ENCODE data around the gene CATSPERZ. TPM values are rescaled to one million over a fixed set of nuclear protein-coding genes. Genes with fewer than 3 reads are reported as not detected.

CATSPERZ gene
- total and polyA plus RNA-seq, 9 of the 15 experiments (the other 6 are each of a cell fraction or from before 2014, with no cell fraction given) = 0.86 to 8.5 (median 3.5) TPM

DNA sequence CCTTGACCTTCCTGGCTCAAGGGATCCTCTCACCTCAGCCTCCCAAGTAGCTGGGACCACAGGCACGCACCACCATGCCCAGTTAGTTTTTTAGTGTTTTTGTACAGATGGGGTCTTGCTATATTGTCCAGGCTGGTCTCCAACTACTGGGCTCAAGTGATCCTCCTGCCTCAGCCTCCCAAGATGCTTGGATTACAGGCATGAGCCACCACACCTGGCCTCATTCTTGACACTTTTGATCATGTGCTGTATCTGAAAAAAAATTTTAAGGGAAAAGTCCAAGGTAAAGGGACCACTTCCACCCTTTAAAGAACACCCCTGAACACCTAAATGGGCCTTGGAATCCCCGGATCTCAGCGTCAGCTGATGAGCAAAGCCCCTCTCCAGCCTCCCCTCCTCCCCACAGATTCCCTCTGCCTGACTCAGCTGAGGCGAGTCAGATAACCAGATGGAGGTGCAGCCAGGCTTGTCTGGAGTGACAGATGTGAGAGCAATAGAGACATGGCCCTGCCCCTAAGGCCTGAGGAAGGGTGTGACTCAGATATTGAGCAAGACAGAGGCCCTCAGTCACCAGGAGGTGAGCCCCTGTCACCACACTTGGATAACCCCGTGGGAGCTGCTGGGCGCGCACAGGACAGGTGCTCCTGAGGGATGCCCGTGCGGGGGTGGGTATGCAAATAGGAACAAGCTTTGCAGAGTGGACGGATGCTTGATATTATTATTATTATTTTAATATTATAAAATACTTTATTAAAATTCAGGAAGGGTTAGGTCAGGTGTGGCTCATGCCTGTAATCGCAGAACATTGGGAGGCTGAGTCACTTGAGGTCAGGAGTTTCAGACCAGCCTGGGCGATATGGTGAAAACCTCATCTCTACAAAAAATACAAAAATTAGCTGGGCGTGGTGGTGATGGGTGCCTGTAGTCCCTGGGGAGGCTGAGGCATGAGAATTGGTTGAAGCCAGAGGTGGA, 34.9 kb downstream of the CATSPERZ start (continued):
- TF ChIP-seq ZBTB34 (CRISPR knock-in tag; IDR thresholded peaks at IDR 0.05) = no peak
- TF ChIP-seq SAFB2 (IDR thresholded peaks at IDR 0.05; ENCODE audit: borderline replicate concordance, low read depth, low read length, severe bottlenecking) = no peak
- peak; percentile 66 to 79 for TF ChIP-seq FOXK2 (conservative IDR thresholded peaks at IDR 0.05 in 1 of 2, IDR thresholded peaks at IDR 0.05 in 1 of 2; ENCODE audit: low read depth in 2 of 2)
- no peak for TF ChIP-seq RFX5 (IDR thresholded peaks at IDR 0.05; ENCODE audit: low read depth, low read length)
- no peak for TF ChIP-seq POU5F1 (IDR thresholded peaks at IDR 0.05; ENCODE audit: borderline replicate concordance, low read depth, low read length, partially characterized antibody)
- no peak for TF ChIP-seq POLR2A (conservative IDR thresholded peaks at IDR 0.05)
- no peak for TF ChIP-seq THAP12 (CRISPR knock-in tag; IDR thresholded peaks at IDR 0.05)
- no peak for TF ChIP-seq ZNF41 (CRISPR knock-in tag; conservative IDR thresholded peaks at IDR 0.05)
- no peak for TF ChIP-seq TSHZ1 (CRISPR knock-in tag; IDR thresholded peaks at IDR 0.05)
- TF ChIP-seq, protein P1, sequence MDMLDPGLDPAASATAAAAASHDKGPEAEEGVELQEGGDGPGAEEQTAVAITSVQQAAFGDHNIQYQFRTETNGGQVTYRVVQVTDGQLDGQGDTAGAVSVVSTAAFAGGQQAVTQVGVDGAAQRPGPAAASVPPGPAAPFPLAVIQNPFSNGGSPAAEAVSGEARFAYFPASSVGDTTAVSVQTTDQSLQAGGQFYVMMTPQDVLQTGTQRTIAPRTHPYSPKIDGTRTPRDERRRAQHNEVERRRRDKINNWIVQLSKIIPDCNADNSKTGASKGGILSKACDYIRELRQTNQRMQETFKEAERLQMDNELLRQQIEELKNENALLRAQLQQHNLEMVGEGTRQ (CRISPR knock-in tag; IDR thresholded peaks at IDR 0.05) = peak; percentile 12; the same call in 1 of the 2 replicates
- TF ChIP-seq ZNF184 (CRISPR knock-in tag; IDR thresholded peaks at IDR 0.05) = no peak
- TF ChIP-seq CBX5 (IDR thresholded peaks at IDR 0.05; ENCODE audit: borderline replicate concordance, low read depth) = 0 out of 2 replicates have a peak, but pooled peaks have one; percentile 24
- no peak for TF ChIP-seq SNRNP70 (optimal IDR thresholded peaks at IDR 0.05; ENCODE audit: low read depth, low read length)
- 0 out of 2 replicates have a peak, but pooled peaks have one; percentile 57 for TF ChIP-seq CREB3 (tag; conservative IDR thresholded peaks at IDR 0.05; ENCODE audit: low read depth)
- no peak for TF ChIP-seq PHB (CRISPR knock-in tag; IDR thresholded peaks at IDR 0.05)
- TF ChIP-seq KLF16 (IDR thresholded peaks at IDR 0.05) = peak; percentile 98
- peak; percentile 56 for TF ChIP-seq RBM39 (optimal IDR thresholded peaks at IDR 0.05; ENCODE audit: low read depth, low read length)
